HCT116 (cell line): ENCODE data around the gene DNAJC1. TPM values are rescaled to one million over a fixed set of nuclear protein-coding genes. Genes with fewer than 3 reads are reported as not detected.

ENCODE experiments used
- ATAC-seq: fragments of 200-7000 bp; cut with Tn5 transposase; 2 replicates; pipeline ENCODE4 v1.9.1; 2020; ENCODE audit warnings: mild to moderate bottlenecking, moderate library complexity
- BruUV-seq: library from RNA; stranded (reverse); fragments of 400-500 nt; replicated peaks from 2 replicates; lab custom pipeline; 2021; lab: Mats Ljungman, UMichigan
- CTCF ChIA-PET: fragments of 300-600 bp; sonication (Branson Sonifier 250); formaldehyde crosslinking; loops from one replicate; lab custom pipeline; 2021; ENCODE audit warnings: antibody characterized with exemption; lab: Charles Lee
- POLR2A ChIA-PET: fragments of 300-600, 350-600 bp; sonication (Branson Sonifier 250); formaldehyde crosslinking; loops from one replicate; lab custom pipeline; 2021; ENCODE audit warnings: antibody characterized with exemption; lab: Charles Lee
- RAD21 ChIA-PET, 2 experiments: fragments of 300-600 bp; sonication (Branson Sonifier 250); formaldehyde crosslinking; loops; one replicate each; lab custom pipeline; 2023; ENCODE audit warnings: low total read pairs in 2 of 2; ENCODE audit not compliant: uncharacterized antibody in 2 of 2, unreplicated experiment in 2 of 2, low non-redundant PET in 1 of 2; lab: Charles Lee
- DNase-seq: peaks from one replicate; pipeline ENCODE4 v3.0.0-alpha.2; 2010; ENCODE audit warnings: low read depth, low spot score
- H2AFZ ChIP-seq: fragments of 200-600 bp; shearing (Covaris generic), sonication (generic); 2 replicates; pipeline ENCODE4 v1.6.1; 2017; ENCODE audit warnings: low read depth, mixed run types, mixed read lengths, antibody characterized with exemption, low read length; ENCODE audit not compliant: poor library complexity, severe bottlenecking
- H3K27ac ChIP-seq: 2 replicates; pipeline ENCODE4 v1.5.1; 2012; ENCODE audit warnings: low read depth, low read length
- H3K27me3 ChIP-seq: fragments of 200-600 bp; sonication (generic); 2 replicates; pipeline ENCODE4 v1.6.1; 2016; ENCODE audit warnings: mixed run types, low read length, mixed read lengths; ENCODE audit not compliant: insufficient read depth
- H3K36me3 ChIP-seq, 2 experiments: fragments of 200-500 bp in 1 of 2; fragments of 200-600 bp in 1 of 2; sonication (Bioruptor generic) in 1 of 2; sonication (generic) in 1 of 2; 2 replicates each; pipeline versions ENCODE4 v1.5.1 to v1.6.1; 2014 to 2016; ENCODE audit warnings: low read length in 2 of 2, inconsistent platforms in 1 of 2, mixed read lengths in 1 of 2, mixed run types in 1 of 2; ENCODE audit not compliant: insufficient read depth in 2 of 2, control insufficient read depth in 1 of 2
- H3K4me1 ChIP-seq, 2 experiments: fragments of 200-600 bp in 1 of 2; sonication (generic) in 1 of 2; 2 replicates each; pipeline versions ENCODE4 v1.5.1 to v1.6.1; 2012 to 2017; ENCODE audit warnings: low read length in 2 of 2, inconsistent platforms in 1 of 2, mild to moderate bottlenecking in 1 of 2, mixed read lengths in 1 of 2, mixed run types in 1 of 2, moderate library complexity in 1 of 2; ENCODE audit not compliant: insufficient read depth in 2 of 2, control insufficient read depth in 1 of 2
- H3K4me2 ChIP-seq: fragments of 200-600 bp; sonication (generic); 2 replicates; pipeline ENCODE4 v1.6.1; 2017; ENCODE audit warnings: mixed run types, low read length, mixed read lengths
- H3K4me3 ChIP-seq, 2 experiments: fragments of 200-600 bp in 1 of 2; sonication (generic) in 1 of 2; replicated peaks in 1 of 2; 2 replicates each; pipeline ENCODE4 v1.5.1; 2011 to 2016; ENCODE audit warnings: low read length in 2 of 2, control low read depth in 1 of 2, low read depth in 1 of 2, mild to moderate bottlenecking in 1 of 2, mixed read lengths in 1 of 2, mixed run types in 1 of 2
- H3K79me2 ChIP-seq: fragments of 200-600 bp; sonication (generic); 2 replicates; pipeline ENCODE4 v1.6.1; 2017; ENCODE audit warnings: mild to moderate bottlenecking, mixed run types, low read length, moderate library complexity, mixed read lengths; ENCODE audit not compliant: insufficient read depth
- H3K9ac ChIP-seq: fragments of 200-600 bp; sonication (generic); 2 replicates; pipeline ENCODE4 v1.6.1; 2016; ENCODE audit warnings: low read length, mixed read lengths
- H3K9me2 ChIP-seq: fragments of 200-600 bp; sonication (generic), shearing (Covaris generic); 2 replicates; pipeline ENCODE4 v1.6.1; 2017; ENCODE audit warnings: mixed run types, mild to moderate bottlenecking, moderate library complexity; ENCODE audit not compliant: insufficient read depth
- H3K9me3 ChIP-seq, 2 experiments: fragments of 200-500 bp in 1 of 2; fragments of 200-600 bp in 1 of 2; sonication (Bioruptor generic) in 1 of 2; sonication (generic) in 1 of 2; 2 replicates each; pipeline ENCODE4 v1.6.1; 2014 to 2017; ENCODE audit warnings: low read length in 2 of 2, mixed read lengths in 2 of 2, inconsistent platforms in 1 of 2, low read depth in 1 of 2, mild to moderate bottlenecking in 1 of 2, mixed run types in 1 of 2, moderate library complexity in 1 of 2; ENCODE audit not compliant: control insufficient read depth in 1 of 2, insufficient read depth in 1 of 2
- H4K20me1 ChIP-seq: fragments of 200-600 bp; sonication (generic), shearing (Covaris generic); 2 replicates; pipeline ENCODE4 v1.6.1; 2017; ENCODE audit warnings: mixed run types, mild to moderate bottlenecking, moderate library complexity; ENCODE audit not compliant: insufficient read depth
- CBX3 ChIP-seq: IDR thresholded peaks from 2 replicates; pipeline ENCODE4 v1.6.1; 2012; ENCODE audit warnings: low read depth
- ELF1 ChIP-seq: IDR thresholded peaks from 2 replicates; pipeline ENCODE4 v1.6.1; 2012; ENCODE audit warnings: low read depth, borderline replicate concordance
- FOSL1 ChIP-seq: IDR thresholded peaks from 2 replicates; pipeline ENCODE4 v1.6.1; 2012; ENCODE audit warnings: low read depth
- POLR2A ChIP-seq: IDR thresholded peaks from 2 replicates; pipeline ENCODE4 v1.7.0; 2011; ENCODE audit warnings: borderline replicate concordance; ENCODE audit not compliant: insufficient read depth, insufficient read length; ENCODE audit errors: extremely low read depth
- SIN3A ChIP-seq: IDR thresholded peaks from 2 replicates; pipeline ENCODE4 v1.6.1; 2012; ENCODE audit warnings: low read depth
- SP1 ChIP-seq: IDR thresholded peaks from 2 replicates; pipeline ENCODE4 v1.6.1; 2012; ENCODE audit warnings: low read depth
- SRF ChIP-seq: IDR thresholded peaks from 2 replicates; pipeline ENCODE4 v1.6.1; 2012; ENCODE audit warnings: low read depth
- TCF7L2 ChIP-seq: IDR thresholded peaks from 2 replicates; pipeline ENCODE4 v1.7.0; 2011; ENCODE audit warnings: borderline replicate concordance, inconsistent platforms; ENCODE audit not compliant: insufficient read depth, insufficient read length; ENCODE audit errors: extremely low read depth
- YY1 ChIP-seq: IDR thresholded peaks from 2 replicates; pipeline ENCODE4 v1.6.1; 2011; ENCODE audit warnings: low read length, low read depth, moderate library complexity, mild to moderate bottlenecking; ENCODE audit not compliant: insufficient replicate concordance; ENCODE audit errors: extremely low read depth
- ZNF274 ChIP-seq: fragments of 200-500 bp; sonication (Bioruptor generic); IDR thresholded peaks from 2 replicates; pipeline ENCODE4 v1.6.1; 2014; ENCODE audit warnings: mild to moderate bottlenecking, low read depth, low read length, inconsistent platforms
- intact Hi-C: fragments of 100-400 bp; cut with micrococcal nuclease; formaldehyde crosslinking; loops from 2 replicates; pipeline ENCODE4 v1.10.0; 2022
- total RNA-seq: library from RNA; stranded (reverse); gene quantifications from one replicate; pipeline ENCODE4 v1.2.1, GENCODE V29; 2021; ENCODE audit not compliant: unreplicated experiment
- TF ChIP-seq, protein P1 (sequence below): IDR thresholded peaks from 2 replicates; pipeline ENCODE4 v1.6.1; 2011; ENCODE audit warnings: mild to moderate bottlenecking, low read length, moderate library complexity; ENCODE audit not compliant: insufficient replicate concordance; ENCODE audit errors: extremely low read depth
- TF ChIP-seq, protein P2 (sequence below): IDR thresholded peaks from 2 replicates; pipeline ENCODE4 v1.6.1; 2012

DNAJC1 gene
- total RNA-seq, 1 experiment from 2014 or later = 17.9 TPM

GRCh38 chr10:21771219-21771618 is 232.3 kb downstream of the DNAJC1 start:
- CTCF ChIA-PET = no interaction called here
- H3K79me2 ChIP-seq = no peaks in the 10 kb centered on the region
- BruUV-seq = no TSS peak

More at GRCh38 chr10:21771219-21771618, 232.3 kb downstream of the DNAJC1 start:
- H3K36me3 ChIP-seq = no peaks in the 10 kb centered on the region
- no peaks in the 10 kb centered on the region for H3K27me3 ChIP-seq
- ChIA-PET POLR2A (no interaction called here), RAD21 (no interaction called here)
- intact Hi-C loops = no loop called here
- H3K4me3 ChIP-seq = no peak overlapping the region
- no peaks in the 10 kb centered on the region for H3K4me1 ChIP-seq
- H2AFZ ChIP-seq = no peak overlapping the region
- DNase-seq (no peak), ATAC-seq (no peak)
- H4K20me1 ChIP-seq = no peaks in the 10 kb centered on the region
- no peaks in the 10 kb centered on the region for H3K9me2 ChIP-seq
- no peak overlapping the region for H3K4me2 ChIP-seq
- TF ChIP-seq FOSL1 (no peak), ZNF274 (no peak), SIN3A (no peak), CBX3 (no peak), SRF (no peak), TCF7L2 (no peak), SP1 (no peak), ELF1 (no peak), POLR2A (no peak), YY1 (no peak)
- TF ChIP-seq, protein P1, sequence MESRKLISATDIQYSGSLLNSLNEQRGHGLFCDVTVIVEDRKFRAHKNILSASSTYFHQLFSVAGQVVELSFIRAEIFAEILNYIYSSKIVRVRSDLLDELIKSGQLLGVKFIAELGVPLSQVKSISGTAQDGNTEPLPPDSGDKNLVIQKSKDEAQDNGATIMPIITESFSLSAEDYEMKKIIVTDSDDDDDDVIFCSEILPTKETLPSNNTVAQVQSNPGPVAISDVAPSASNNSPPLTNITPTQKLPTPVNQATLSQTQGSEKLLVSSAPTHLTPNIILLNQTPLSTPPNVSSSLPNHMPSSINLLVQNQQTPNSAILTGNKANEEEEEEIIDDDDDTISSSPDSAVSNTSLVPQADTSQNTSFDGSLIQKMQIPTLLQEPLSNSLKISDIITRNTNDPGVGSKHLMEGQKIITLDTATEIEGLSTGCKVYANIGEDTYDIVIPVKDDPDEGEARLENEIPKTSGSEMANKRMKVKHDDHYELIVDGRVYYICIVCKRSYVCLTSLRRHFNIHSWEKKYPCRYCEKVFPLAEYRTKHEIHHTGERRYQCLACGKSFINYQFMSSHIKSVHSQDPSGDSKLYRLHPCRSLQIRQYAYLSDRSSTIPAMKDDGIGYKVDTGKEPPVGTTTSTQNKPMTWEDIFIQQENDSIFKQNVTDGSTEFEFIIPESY = no peak
- TF ChIP-seq, protein P2, sequence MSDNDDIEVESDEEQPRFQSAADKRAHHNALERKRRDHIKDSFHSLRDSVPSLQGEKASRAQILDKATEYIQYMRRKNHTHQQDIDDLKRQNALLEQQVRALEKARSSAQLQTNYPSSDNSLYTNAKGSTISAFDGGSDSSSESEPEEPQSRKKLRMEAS = no peak
- H3K9ac ChIP-seq = no peak overlapping the region
- no peaks in the 10 kb centered on the region for H3K9me3 ChIP-seq
- H3K27ac ChIP-seq = no peak overlapping the region
